ENCODE results near the gene CKMT1B. TPM values are rescaled to one million over a fixed set of nuclear protein-coding genes. Genes with fewer than 3 reads are reported as not detected.
"Not testable (repeated sequence)": the region's sequence is repeated elsewhere in the genome, so short reads cannot be mapped to it uniquely, and the experiment has no call there.

CKMT1B gene
- total RNA-seq, 1 experiment from 2014 or later, result 2.0 TPM

- H3K27ac Mint-ChIP-seq (ENCODE audit: unreplicated experiment); H3K27me3 Mint-ChIP-seq (ENCODE audit: unreplicated experiment); H3K36me3 Mint-ChIP-seq (ENCODE audit: insufficient read depth, unreplicated experiment); CTCF ChIA-PET; H3K9me3 Mint-ChIP-seq (ENCODE audit: low read depth, unreplicated experiment); H3K4me1 Mint-ChIP-seq (ENCODE audit: low read depth, unreplicated experiment); intact Hi-C loops (cut with micrococcal nuclease; ENCODE audit: unreplicated experiment); DNase-seq; BruUV-seq (replicated peaks); H3K4me3 Mint-ChIP-seq (ENCODE audit: low read depth, unreplicated experiment): not testable (repeated sequence)
These were observed 3.9 kb upstream of the CKMT1B start, which contains the start of gene PPIP5K1 for GRCh38 chr15:43589778-43590466. Gene PPIP5K1 (minus strand): TSS chr15:43590208. CDS start chr15:43584504, 5,704 bp downstream.

GRCh38 chr15:43592841-43593240 is 986 bp upstream of the CKMT1B start:
- BruUV-seq (replicated peaks); H3K4me3 Mint-ChIP-seq (ENCODE audit: low read depth, unreplicated experiment); CTCF ChIA-PET; H3K36me3 Mint-ChIP-seq (ENCODE audit: insufficient read depth, unreplicated experiment); DNase-seq; H3K27ac Mint-ChIP-seq (ENCODE audit: unreplicated experiment); intact Hi-C loops (cut with micrococcal nuclease; ENCODE audit: unreplicated experiment); H3K9me3 Mint-ChIP-seq (ENCODE audit: low read depth, unreplicated experiment); H3K4me1 Mint-ChIP-seq (ENCODE audit: low read depth, unreplicated experiment): not testable (repeated sequence)
- peaks cover 11% of the 10 kb centered on the region for H3K27me3 Mint-ChIP-seq (ENCODE audit: unreplicated experiment)

GRCh38 chr15:43599131-43599530 is 5.3 kb downstream of the CKMT1B start:
- H3K36me3 Mint-ChIP-seq (ENCODE audit: insufficient read depth, unreplicated experiment); H3K27ac Mint-ChIP-seq (ENCODE audit: unreplicated experiment); DNase-seq; intact Hi-C loops (cut with micrococcal nuclease; ENCODE audit: unreplicated experiment); H3K9me3 Mint-ChIP-seq (ENCODE audit: low read depth, unreplicated experiment); H3K4me1 Mint-ChIP-seq (ENCODE audit: low read depth, unreplicated experiment); H3K4me3 Mint-ChIP-seq (ENCODE audit: low read depth, unreplicated experiment); CTCF ChIA-PET; BruUV-seq (replicated peaks): not testable (repeated sequence)
- peaks cover 44% of the 10 kb centered on the region for H3K27me3 Mint-ChIP-seq (ENCODE audit: unreplicated experiment)

GRCh38 chr15:43600200-43600599 is 6.4 kb downstream of the CKMT1B start:
- intact Hi-C loops (cut with micrococcal nuclease; ENCODE audit: unreplicated experiment); H3K27ac Mint-ChIP-seq (ENCODE audit: unreplicated experiment); BruUV-seq (replicated peaks); H3K36me3 Mint-ChIP-seq (ENCODE audit: insufficient read depth, unreplicated experiment); CTCF ChIA-PET; DNase-seq; H3K4me3 Mint-ChIP-seq (ENCODE audit: low read depth, unreplicated experiment); H3K9me3 Mint-ChIP-seq (ENCODE audit: low read depth, unreplicated experiment); H3K4me1 Mint-ChIP-seq (ENCODE audit: low read depth, unreplicated experiment): not testable (repeated sequence)
- H3K27me3 Mint-ChIP-seq (ENCODE audit: unreplicated experiment), result peaks cover 54% of the 10 kb centered on the region

- H3K9me3 Mint-ChIP-seq (ENCODE audit: low read depth, unreplicated experiment), result not testable (repeated sequence)
These were observed 8.4 kb downstream of the CKMT1B start for GRCh38 chr15:43602233-43602632.

GRCh38 chr15:43617750-43618149 is 23.9 kb downstream of the CKMT1B start:
- DNase-seq; H3K27me3 Mint-ChIP-seq (ENCODE audit: unreplicated experiment); intact Hi-C loops (cut with micrococcal nuclease; ENCODE audit: unreplicated experiment); H3K4me3 Mint-ChIP-seq (ENCODE audit: low read depth, unreplicated experiment); H3K36me3 Mint-ChIP-seq (ENCODE audit: insufficient read depth, unreplicated experiment); BruUV-seq (replicated peaks); H3K9me3 Mint-ChIP-seq (ENCODE audit: low read depth, unreplicated experiment); H3K27ac Mint-ChIP-seq (ENCODE audit: unreplicated experiment); H3K4me1 Mint-ChIP-seq (ENCODE audit: low read depth, unreplicated experiment); CTCF ChIA-PET: not testable (repeated sequence)

More at GRCh38 chr15:43602233-43602632, 8.4 kb downstream of the CKMT1B start:
- DNase-seq; CTCF ChIA-PET; intact Hi-C loops (cut with micrococcal nuclease; ENCODE audit: unreplicated experiment); H3K4me1 Mint-ChIP-seq (ENCODE audit: low read depth, unreplicated experiment); H3K27ac Mint-ChIP-seq (ENCODE audit: unreplicated experiment); BruUV-seq (replicated peaks); H3K4me3 Mint-ChIP-seq (ENCODE audit: low read depth, unreplicated experiment); H3K36me3 Mint-ChIP-seq (ENCODE audit: insufficient read depth, unreplicated experiment): not testable (repeated sequence)
- peaks cover 51% of the 10 kb centered on the region for H3K27me3 Mint-ChIP-seq (ENCODE audit: unreplicated experiment)

GRCh38 chr15:43618700-43619099 is 24.9 kb downstream of the CKMT1B start, which contains the start of gene STRC:
Gene STRC (minus strand): TSS chr15:43618800. CDS start chr15:43618722, 78 bp downstream.
- H3K27me3 Mint-ChIP-seq (ENCODE audit: unreplicated experiment); CTCF ChIA-PET; H3K9me3 Mint-ChIP-seq (ENCODE audit: low read depth, unreplicated experiment); BruUV-seq (replicated peaks); DNase-seq; intact Hi-C loops (cut with micrococcal nuclease; ENCODE audit: unreplicated experiment); H3K36me3 Mint-ChIP-seq (ENCODE audit: insufficient read depth, unreplicated experiment); H3K4me3 Mint-ChIP-seq (ENCODE audit: low read depth, unreplicated experiment); H3K4me1 Mint-ChIP-seq (ENCODE audit: low read depth, unreplicated experiment); H3K27ac Mint-ChIP-seq (ENCODE audit: unreplicated experiment): not testable (repeated sequence)

- DNase-seq; H3K27ac Mint-ChIP-seq (ENCODE audit: unreplicated experiment); H3K4me1 Mint-ChIP-seq (ENCODE audit: low read depth, unreplicated experiment); intact Hi-C loops (cut with micrococcal nuclease; ENCODE audit: unreplicated experiment); H3K36me3 Mint-ChIP-seq (ENCODE audit: insufficient read depth, unreplicated experiment); H3K4me3 Mint-ChIP-seq (ENCODE audit: low read depth, unreplicated experiment); H3K9me3 Mint-ChIP-seq (ENCODE audit: low read depth, unreplicated experiment); BruUV-seq (replicated peaks); H3K27me3 Mint-ChIP-seq (ENCODE audit: unreplicated experiment): not testable (repeated sequence)
- CTCF ChIA-PET, result interaction anchor here (0.6 to 0.8 kb wide), 2 partner anchors 129 to 1004 kb away, joined by 3 read pairs; no protein-coding TSS in a partner anchor
These were observed 28.4 kb downstream of the CKMT1B start for GRCh38 chr15:43622068-43622799.

All from Calu3 (cell line).